ENCODE results near the gene ZNF227.

GRCh38 chr19:44212250-44212865, at the start of gene ZNF227:
- TF ChIP-seq EZH2 (IDR thresholded peaks at IDR 0.05; ENCODE audit: borderline replicate concordance, low read length) (no peak), CTCF (conservative IDR thresholded peaks at IDR 0.05 in 1 of 2, IDR thresholded peaks at IDR 0.05 in 1 of 2; ENCODE audit: extremely low read depth in 1 of 2, insufficient read depth in 1 of 2, low read depth in 1 of 2, low read length in 2 of 2) (no peak)

Measured in mammary epithelial cell (primary cell).